ENCODE data around the gene AQP6. TPM values are rescaled to one million over a fixed set of nuclear protein-coding genes. Genes with fewer than 3 reads are reported as not detected.

Gene AQP6
- total RNA-seq, 1 donor from 2014 or later, result 0.37 TPM

GRCh38 chr12:49980501-49981349 lies 8.0 kb downstream of the AQP6 start:
- peak overlapping the region; percentile 87 for H3K27ac Mint-ChIP-seq (ENCODE audit: unreplicated experiment)

GRCh38 chr12:49982246-49983087 lies 9.7 kb downstream of the AQP6 start:
- TF ChIP-seq, protein P1, sequence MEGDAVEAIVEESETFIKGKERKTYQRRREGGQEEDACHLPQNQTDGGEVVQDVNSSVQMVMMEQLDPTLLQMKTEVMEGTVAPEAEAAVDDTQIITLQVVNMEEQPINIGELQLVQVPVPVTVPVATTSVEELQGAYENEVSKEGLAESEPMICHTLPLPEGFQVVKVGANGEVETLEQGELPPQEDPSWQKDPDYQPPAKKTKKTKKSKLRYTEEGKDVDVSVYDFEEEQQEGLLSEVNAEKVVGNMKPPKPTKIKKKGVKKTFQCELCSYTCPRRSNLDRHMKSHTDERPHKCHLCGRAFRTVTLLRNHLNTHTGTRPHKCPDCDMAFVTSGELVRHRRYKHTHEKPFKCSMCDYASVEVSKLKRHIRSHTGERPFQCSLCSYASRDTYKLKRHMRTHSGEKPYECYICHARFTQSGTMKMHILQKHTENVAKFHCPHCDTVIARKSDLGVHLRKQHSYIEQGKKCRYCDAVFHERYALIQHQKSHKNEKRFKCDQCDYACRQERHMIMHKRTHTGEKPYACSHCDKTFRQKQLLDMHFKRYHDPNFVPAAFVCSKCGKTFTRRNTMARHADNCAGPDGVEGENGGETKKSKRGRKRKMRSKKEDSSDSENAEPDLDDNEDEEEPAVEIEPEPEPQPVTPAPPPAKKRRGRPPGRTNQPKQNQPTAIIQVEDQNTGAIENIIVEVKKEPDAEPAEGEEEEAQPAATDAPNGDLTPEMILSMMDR (IDR thresholded peaks at IDR 0.05; ENCODE audit: partially characterized antibody, unreplicated experiment), result no peak
- Mint-ChIP-seq H3K4me1 (ENCODE audit: low read depth, unreplicated experiment) (peaks cover 74% of the 10 kb centered on the region), H3K27me3 (ENCODE audit: unreplicated experiment) (peaks cover 13% of the 10 kb centered on the region), H3K27ac (ENCODE audit: unreplicated experiment) (peak overlapping the region; percentile 57), H3K4me3 (ENCODE audit: unreplicated experiment) (peak overlapping the region; percentile 28), H3K36me3 (ENCODE audit: unreplicated experiment) (no peaks in the 10 kb centered on the region), H3K9me3 (ENCODE audit: unreplicated experiment) (peaks cover 7% of the 10 kb centered on the region)
- DNase-seq, result no peak

More at GRCh38 chr12:49980501-49981349, 8.0 kb downstream of the AQP6 start:
- peaks cover 61% of the 10 kb centered on the region for H3K4me1 Mint-ChIP-seq (ENCODE audit: low read depth, unreplicated experiment)
- DNase-seq, result no peak
- H3K4me3 Mint-ChIP-seq (ENCODE audit: unreplicated experiment), result peak overlapping the region; percentile 44
- H3K9me3 Mint-ChIP-seq (ENCODE audit: unreplicated experiment), result peaks cover 7% of the 10 kb centered on the region
- TF ChIP-seq, protein P1 (IDR thresholded peaks at IDR 0.05; ENCODE audit: partially characterized antibody, unreplicated experiment), result no peak
- H3K36me3 Mint-ChIP-seq (ENCODE audit: unreplicated experiment), result no peaks in the 10 kb centered on the region
- peaks cover 15% of the 10 kb centered on the region for H3K27me3 Mint-ChIP-seq (ENCODE audit: unreplicated experiment)

DNA sequence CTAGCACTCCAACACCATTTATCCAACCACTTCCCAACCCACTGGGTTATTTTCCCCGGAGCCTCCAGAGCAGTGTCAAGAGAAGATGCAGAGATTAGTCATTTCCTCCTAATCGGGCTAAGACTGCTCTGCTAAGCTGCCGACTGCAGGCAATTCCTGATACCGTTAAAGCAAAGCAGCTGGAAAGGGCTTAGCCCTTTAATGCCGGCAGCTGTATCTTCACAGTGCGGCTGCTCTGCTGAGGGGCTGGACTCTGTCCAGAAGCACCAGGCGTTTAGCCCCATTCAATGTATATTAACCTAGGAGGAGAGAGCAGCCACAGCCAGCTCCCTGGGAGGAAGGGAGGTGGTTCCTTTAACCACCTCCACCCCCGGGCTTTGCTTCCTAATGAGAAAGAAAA lies 11.1 kb downstream of the AQP6 start:
- peaks cover 15% of the 10 kb centered on the region for H3K27me3 Mint-ChIP-seq (ENCODE audit: unreplicated experiment)
- TF ChIP-seq, protein P1 (IDR thresholded peaks at IDR 0.05; ENCODE audit: partially characterized antibody, unreplicated experiment), result no peak
- H3K9me3 Mint-ChIP-seq (ENCODE audit: unreplicated experiment), result peaks cover 13% of the 10 kb centered on the region
- no peak for DNase-seq
- H3K27ac Mint-ChIP-seq (ENCODE audit: unreplicated experiment), result peak overlapping the region; percentile 97
- H3K36me3 Mint-ChIP-seq (ENCODE audit: unreplicated experiment), result no peaks in the 10 kb centered on the region
- peak overlapping the region; percentile 48 for H3K4me3 Mint-ChIP-seq (ENCODE audit: unreplicated experiment)
- peaks cover 75% of the 10 kb centered on the region for H3K4me1 Mint-ChIP-seq (ENCODE audit: low read depth, unreplicated experiment)

GRCh38 chr12:49984476-49985359 lies 12.0 kb downstream of the AQP6 start:
- H3K4me1 Mint-ChIP-seq (ENCODE audit: low read depth, unreplicated experiment), result peaks cover 70% of the 10 kb centered on the region
- TF ChIP-seq, protein P1 (IDR thresholded peaks at IDR 0.05; ENCODE audit: partially characterized antibody, unreplicated experiment), result no peak
- peak overlapping the region; percentile 69 for H3K4me3 Mint-ChIP-seq (ENCODE audit: unreplicated experiment)
- H3K27me3 Mint-ChIP-seq (ENCODE audit: unreplicated experiment), result peaks cover 10% of the 10 kb centered on the region
- H3K9me3 Mint-ChIP-seq (ENCODE audit: unreplicated experiment), result peaks cover 12% of the 10 kb centered on the region
- H3K36me3 Mint-ChIP-seq (ENCODE audit: unreplicated experiment), result no peaks in the 10 kb centered on the region
- H3K27ac Mint-ChIP-seq (ENCODE audit: unreplicated experiment), result peak overlapping the region; percentile 97
- DNase-seq, result peak; percentile 51
